ENCODE measurements around the gene SKA2. TPM values are rescaled to one million over a fixed set of nuclear protein-coding genes. Genes with fewer than 3 reads are reported as not detected.

SKA2 gene
- polyA plus RNA-seq, 1 experiment: 9.7 TPM

- CTCF ChIA-PET: interaction anchor here (1.2 kb wide), 1 partner anchor 38 kb away, joined by 4 read pairs; no protein-coding TSS in a partner anchor
- no peak overlapping the region for H3K4me3 ChIP-seq (ENCODE audit: low read depth, low read length)
- POLR2A ChIA-PET: no interaction called here
Observed at GRCh38 chr17:59084154-59084553, 70.8 kb downstream of the SKA2 start.

DNA sequence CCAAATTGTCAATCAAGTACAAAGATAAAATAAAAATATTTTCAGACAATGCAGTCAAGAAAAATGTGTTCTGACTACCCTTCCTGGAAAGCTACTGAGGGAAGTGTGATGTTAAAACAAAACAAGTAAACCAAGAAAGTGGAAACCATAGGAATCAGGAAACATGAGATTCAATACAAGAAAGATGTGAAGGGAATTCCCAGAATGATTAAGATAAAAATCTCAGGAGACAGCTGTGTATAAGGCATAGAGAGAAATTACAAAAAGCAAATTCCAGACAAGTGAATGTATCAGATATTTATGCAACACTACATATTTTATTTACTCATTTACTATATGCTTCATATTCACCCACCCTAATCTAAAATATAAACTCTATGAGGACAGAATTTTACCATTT, 80.5 kb downstream of the SKA2 start:
- ChIA-PET CTCF (no interaction called here), POLR2A (no interaction called here)
- DNase-seq (ENCODE audit: low read depth): peak; percentile 19
- TF ChIP-seq, protein P1, sequence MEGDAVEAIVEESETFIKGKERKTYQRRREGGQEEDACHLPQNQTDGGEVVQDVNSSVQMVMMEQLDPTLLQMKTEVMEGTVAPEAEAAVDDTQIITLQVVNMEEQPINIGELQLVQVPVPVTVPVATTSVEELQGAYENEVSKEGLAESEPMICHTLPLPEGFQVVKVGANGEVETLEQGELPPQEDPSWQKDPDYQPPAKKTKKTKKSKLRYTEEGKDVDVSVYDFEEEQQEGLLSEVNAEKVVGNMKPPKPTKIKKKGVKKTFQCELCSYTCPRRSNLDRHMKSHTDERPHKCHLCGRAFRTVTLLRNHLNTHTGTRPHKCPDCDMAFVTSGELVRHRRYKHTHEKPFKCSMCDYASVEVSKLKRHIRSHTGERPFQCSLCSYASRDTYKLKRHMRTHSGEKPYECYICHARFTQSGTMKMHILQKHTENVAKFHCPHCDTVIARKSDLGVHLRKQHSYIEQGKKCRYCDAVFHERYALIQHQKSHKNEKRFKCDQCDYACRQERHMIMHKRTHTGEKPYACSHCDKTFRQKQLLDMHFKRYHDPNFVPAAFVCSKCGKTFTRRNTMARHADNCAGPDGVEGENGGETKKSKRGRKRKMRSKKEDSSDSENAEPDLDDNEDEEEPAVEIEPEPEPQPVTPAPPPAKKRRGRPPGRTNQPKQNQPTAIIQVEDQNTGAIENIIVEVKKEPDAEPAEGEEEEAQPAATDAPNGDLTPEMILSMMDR (IDR thresholded peaks at IDR 0.05; ENCODE audit: insufficient read depth, low read depth, low read length): no peak
- Histone ChIP-seq H3K36me3 (ENCODE audit: control insufficient read depth, insufficient read depth, low read length) (peaks cover 2% of the 10 kb centered on the region), H3K4me3 (ENCODE audit: low read depth, low read length) (no peak overlapping the region), H3K27me3 (ENCODE audit: control insufficient read depth, insufficient read depth, low read length) (no peaks in the 10 kb centered on the region)

More at GRCh38 chr17:59084154-59084553, 70.8 kb downstream of the SKA2 start:
- no peaks in the 10 kb centered on the region for H3K27me3 ChIP-seq (ENCODE audit: control insufficient read depth, insufficient read depth, low read length)
- TF ChIP-seq, protein P1 (IDR thresholded peaks at IDR 0.05; ENCODE audit: insufficient read depth, low read depth, low read length): no peak
- no peaks in the 10 kb centered on the region; the same call in 1 of the 2 replicates for H3K36me3 ChIP-seq (ENCODE audit: control insufficient read depth, insufficient read depth, low read length)
- no peak for DNase-seq (ENCODE audit: low read depth)

- H3K36me3 ChIP-seq (ENCODE audit: control insufficient read depth, insufficient read depth, low read length): peaks cover 2% of the 10 kb centered on the region
- H3K27me3 ChIP-seq (ENCODE audit: control insufficient read depth, insufficient read depth, low read length): no peaks in the 10 kb centered on the region
- TF ChIP-seq, protein P1 (IDR thresholded peaks at IDR 0.05; ENCODE audit: insufficient read depth, low read depth, low read length): no peak
- no peak overlapping the region for H3K4me3 ChIP-seq (ENCODE audit: low read depth, low read length)
- no peak for DNase-seq (ENCODE audit: low read depth)
- CTCF ChIA-PET: no interaction called here
- POLR2A ChIA-PET: no interaction called here
Observed at GRCh38 chr17:59073972-59074371, 81.0 kb downstream of the SKA2 start.

DNA sequence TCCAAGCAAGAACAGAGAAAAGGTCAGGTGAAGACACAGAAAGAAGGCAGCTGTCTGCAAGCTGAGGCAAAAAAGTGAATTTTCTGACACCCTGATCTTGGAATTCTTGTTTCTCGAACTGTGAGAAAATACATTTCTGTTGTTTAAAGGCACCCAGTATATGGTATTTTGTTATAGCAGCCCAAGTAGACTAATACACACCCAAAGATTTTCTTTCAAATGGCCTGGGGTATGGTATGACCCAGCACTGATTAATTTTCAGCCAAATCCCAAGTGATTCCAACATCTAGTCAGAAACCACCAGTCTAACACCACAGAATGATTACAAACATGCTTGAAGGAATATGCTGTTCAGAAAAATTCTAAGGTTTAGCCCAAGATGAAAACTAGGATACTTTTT, 85.1 kb downstream of the SKA2 start:
- POLR2A ChIA-PET: no interaction called here
- no peak for DNase-seq (ENCODE audit: low read depth)
- no peaks in the 10 kb centered on the region for H3K36me3 ChIP-seq (ENCODE audit: control insufficient read depth, insufficient read depth, low read length)
- H3K4me3 ChIP-seq (ENCODE audit: low read depth, low read length): no peak overlapping the region
- TF ChIP-seq, protein P1 (IDR thresholded peaks at IDR 0.05; ENCODE audit: insufficient read depth, low read depth, low read length): no peak
- CTCF ChIA-PET: interaction anchor here (0.6 kb wide), 1 partner anchor 15 kb away, joined by 3 read pairs; no protein-coding TSS in a partner anchor
- H3K27me3 ChIP-seq (ENCODE audit: control insufficient read depth, insufficient read depth, low read length): no peaks in the 10 kb centered on the region

DNA sequence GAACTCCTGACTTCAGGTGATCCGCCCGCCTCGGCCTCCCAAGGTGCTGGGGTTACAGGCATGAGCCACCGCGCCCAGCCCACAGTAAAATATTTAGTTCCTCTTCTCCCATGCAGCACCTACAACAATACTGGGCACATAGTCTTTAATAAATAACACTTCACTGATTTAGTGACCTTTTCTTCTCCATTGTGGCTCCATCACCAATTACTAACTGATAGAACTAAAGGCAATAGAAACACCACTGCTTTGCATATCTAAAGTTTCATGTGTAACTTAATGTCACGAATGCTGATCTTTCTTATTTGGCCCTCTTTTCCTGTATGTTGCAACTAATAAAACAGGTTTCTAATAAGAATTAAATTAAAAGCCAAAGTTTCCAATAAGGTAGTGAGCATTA, 87.2 kb downstream of the SKA2 start:
- TF ChIP-seq, protein P1 (IDR thresholded peaks at IDR 0.05; ENCODE audit: insufficient read depth, low read depth, low read length): no peak
- CTCF ChIA-PET: no interaction called here
- no peaks in the 10 kb centered on the region for H3K36me3 ChIP-seq (ENCODE audit: control insufficient read depth, insufficient read depth, low read length)
- DNase-seq (ENCODE audit: low read depth): no peak
- no peak overlapping the region for H3K4me3 ChIP-seq (ENCODE audit: low read depth, low read length)
- POLR2A ChIA-PET: no interaction called here
- no peaks in the 10 kb centered on the region for H3K27me3 ChIP-seq (ENCODE audit: control insufficient read depth, insufficient read depth, low read length)
